HS-5 (cell line): ENCODE measurements around the gene TOM1L2.

ENCODE experiments used
- DNase-seq: peaks from one replicate; pipeline ENCODE4 v3.0.0-alpha.2; 2012; ENCODE audit warnings: low read depth

Gene TOM1L2

DNA sequence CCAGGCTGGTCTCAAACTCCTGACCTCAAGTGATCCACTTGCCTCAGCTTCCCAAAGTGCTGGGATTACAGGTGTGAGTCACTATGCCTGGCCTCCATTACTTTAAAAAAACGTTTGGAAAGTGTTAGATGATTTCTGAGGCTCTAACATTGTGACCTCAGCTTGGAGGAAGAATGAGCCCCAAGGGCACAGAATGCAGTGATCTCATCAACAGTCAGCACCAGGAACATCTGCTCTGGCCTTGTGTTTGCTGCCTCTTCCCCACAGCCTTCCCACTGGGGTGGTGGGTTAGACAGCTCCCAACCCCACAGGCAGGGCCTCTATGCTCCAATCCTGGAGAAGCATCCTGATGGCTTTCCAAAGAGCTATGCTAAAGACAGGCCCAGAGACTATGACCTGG is 97.7 kb downstream of the TOM1L2 start:
- peak; percentile 80 for DNase-seq

DNA sequence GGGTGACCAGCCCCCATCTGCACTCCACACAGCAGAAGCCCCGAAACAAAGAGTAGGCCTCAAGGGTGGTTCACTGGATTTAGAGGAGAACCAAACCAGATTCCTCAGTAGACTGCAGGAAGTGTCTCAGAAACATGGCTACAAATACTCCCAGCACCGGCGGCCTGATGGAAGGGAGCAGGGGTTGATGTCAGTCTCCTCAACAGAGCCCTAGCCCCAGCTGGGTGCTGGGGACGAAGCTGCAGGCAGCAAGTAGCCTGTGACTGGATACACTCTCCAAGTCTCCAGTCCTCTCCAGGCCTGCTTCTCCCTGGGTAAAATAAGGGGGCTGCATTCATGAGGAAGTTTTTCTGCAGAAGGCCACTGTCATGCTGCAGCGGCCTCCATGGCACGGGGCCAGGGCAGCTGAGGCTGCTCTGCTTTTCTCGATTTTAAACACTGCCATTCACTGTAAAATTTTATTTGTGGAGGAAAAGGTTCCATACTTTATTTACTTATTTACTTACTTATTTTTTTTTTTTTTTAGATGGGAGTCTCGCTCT is 98.7 kb downstream of the TOM1L2 start:
- DNase-seq: no peak

DNA sequence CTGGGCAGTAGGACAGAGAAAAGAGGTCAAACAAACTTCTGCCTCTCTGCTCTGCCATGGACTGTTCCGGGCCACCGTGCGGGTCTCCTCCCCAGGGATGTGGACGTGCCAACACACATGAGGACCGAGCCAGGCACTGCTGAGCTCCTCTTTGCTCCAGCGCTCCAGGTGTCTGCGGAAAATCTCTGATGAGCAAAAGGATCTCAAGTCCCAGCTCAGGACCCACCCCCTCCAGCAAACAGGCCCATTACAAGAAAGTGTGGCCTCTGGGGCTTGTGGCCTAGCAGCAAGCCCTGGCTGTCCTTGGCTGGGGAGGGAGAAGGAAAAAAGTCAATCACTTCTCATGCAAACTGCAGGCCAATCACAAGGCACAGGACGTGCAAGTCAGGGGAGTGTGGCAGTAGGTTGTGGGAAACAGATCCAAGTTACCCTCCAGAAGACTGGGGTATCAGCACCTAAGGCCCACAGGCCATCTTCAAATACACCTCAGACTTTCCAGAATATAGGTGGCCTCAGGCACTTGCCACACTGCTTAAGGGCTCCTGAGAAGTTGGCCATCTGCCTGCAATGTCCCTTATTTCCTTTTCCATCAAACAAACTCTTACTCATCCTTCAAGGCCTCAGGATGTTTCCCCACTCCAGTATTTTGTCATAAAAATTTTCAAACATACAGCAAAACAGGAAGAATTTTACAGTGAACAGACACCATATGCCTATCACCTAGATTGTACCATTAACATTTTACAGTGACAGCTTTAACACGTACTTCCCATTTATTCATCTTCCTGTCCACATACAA is 99.5 kb downstream of the TOM1L2 start:
- no peak for DNase-seq

DNA sequence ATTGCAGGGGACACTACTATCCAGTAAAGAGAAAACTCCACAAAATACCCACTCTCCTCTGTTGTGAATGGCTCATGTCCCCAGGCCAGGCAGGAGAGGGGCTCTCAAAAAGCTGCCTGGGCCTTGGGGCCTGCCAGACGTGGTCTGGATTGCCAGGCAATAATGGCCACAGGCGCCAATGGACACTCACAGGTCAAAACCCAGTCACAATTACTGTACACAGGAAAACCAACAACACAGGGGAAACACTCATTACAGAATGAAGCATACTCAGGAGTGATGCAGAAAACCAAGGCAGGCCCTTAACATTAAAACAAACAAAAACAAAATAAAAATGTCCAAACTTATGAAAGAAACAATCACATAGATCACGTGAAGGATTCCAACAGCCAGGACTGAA is 100.3 kb downstream of the TOM1L2 start:
- no peak for DNase-seq

DNA sequence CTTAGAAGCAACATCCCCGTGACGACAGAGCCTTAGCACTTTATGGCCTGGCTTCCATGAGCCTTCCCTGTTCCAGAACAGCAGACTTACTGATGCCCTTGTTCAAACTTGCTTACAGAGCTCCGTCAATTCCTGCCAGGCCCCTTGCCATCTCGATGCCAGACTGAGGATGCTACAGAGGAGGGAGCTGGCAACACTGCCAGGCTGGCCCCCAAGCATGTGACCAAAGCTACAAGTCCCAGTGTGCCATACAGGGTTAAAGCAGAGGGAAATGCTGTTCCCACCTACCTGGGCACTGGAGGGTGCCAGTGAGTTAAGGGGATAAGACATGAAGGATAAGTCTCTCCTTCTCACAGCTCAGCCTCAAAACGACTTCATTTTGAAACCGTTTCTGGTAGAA is 102.0 kb downstream of the TOM1L2 start:
- DNase-seq: no peak

DNA sequence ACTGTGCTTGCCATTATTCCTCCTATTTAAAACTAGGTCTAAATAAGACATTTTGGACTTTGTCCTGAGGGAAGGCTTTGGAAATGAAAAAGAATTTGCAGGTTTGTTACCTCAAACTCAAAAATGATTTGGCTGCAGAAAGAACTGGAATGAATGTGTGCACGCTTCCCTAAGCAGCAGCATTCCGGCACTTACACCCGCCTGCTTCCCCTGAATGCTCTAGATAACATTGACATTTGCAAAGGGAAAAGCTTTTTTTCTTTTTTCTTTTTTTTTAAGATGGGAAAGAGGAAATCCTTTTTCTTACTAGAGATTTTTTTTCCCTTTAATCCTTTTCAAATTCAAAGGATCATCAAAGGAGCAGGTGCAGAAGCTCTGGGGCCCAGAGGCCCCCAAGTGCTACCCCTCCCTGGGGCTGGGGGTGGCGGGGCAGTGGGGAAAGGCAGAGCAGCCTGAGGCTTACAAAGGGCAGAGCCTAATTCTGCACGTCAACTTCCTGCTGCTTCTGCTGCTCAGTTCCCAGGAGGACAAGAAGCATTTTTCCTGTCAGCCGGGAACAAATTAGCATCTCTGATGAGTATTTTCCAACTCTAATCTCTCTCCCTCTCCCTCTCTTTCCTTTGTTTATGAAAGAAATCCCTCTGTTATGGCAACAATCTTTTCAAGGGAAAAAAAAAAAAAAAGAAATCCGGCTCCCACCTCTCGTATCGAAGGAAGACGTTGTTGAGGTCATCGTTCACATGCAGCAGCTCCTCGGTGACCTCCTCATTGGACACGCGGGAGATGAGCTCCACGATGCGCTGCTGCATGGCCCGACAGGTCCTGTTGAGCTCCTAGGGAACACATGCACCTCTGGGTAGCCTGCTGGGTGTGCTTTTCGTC is 103.3 kb downstream of the TOM1L2 start:
- no peak for DNase-seq

DNA sequence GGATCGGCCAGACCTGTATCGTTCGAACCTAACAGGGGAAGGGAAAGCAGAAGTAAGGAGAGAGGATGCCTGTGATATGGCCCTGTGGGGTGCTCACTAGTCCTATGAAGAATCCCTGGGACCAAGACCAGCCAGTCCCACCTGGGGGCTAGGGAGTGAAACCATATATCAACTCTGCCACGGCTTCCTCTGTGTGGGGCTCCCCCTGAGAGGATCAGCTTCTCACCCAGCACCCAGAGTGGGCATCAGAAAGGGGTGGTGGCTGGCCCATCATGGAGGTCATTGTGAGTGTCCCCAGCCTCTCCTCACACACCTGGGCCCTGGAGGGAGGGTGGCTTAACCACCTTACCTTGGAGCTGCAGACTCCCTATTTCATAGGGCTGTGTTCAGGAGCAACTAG is 105.3 kb downstream of the TOM1L2 start:
- no peak for DNase-seq

DNA sequence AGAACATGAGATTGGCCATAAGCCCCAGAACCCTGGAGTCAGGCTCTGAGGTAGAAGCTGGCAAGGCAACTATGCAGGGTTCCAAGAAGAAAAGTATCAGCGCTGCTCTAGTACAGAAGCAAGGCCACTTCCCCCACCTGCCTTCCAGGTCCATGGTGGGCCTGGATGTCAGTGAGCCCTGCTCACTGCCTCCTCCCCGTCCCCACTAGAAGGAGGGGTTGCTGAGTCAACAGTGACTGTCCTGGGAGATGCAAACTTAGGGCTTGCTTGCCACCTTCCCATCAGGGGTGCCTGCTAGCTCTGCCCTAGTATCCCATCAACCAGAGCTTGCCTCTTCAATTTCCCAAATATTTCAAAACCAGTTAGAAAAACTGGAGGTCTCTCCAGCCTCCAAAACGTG is 105.8 kb downstream of the TOM1L2 start:
- DNase-seq: no peak

DNA sequence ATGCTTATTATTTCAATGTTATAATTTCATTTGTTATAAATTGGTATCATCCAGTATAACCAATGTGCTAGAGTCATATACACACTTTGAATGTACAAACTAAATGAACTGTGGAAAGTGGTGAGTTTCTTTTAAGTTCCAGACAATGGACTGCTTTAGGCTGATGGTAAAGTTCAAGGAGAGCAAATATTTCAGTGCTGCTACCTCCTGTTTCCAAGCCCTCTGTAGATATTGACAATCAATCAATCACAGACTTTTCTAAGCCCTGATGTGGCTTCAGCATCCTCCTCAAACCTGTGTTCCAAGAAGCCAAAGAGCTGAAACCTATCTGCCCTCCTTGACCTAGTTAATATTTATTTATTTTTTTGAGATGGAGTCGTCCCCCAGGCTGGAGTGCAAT is 107.2 kb downstream of the TOM1L2 start:
- DNase-seq: no peak

DNA sequence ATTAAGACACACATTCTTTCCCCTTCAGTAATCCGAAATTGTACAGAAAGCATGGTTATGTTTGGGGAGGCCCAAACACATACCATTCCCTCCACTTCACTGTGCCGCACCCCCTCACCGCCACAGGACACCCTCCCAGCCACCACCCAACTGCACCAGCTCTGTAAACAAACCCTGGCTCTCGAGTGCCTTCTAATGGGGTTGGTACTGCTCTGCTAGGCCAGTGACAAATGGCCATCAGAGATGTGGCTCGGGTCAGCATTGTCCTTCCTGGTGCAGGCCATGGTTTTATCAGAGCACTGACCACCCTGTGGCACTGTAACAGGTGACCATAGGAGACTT is 111.5 kb downstream of the TOM1L2 start:
- DNase-seq: no peak

DNA sequence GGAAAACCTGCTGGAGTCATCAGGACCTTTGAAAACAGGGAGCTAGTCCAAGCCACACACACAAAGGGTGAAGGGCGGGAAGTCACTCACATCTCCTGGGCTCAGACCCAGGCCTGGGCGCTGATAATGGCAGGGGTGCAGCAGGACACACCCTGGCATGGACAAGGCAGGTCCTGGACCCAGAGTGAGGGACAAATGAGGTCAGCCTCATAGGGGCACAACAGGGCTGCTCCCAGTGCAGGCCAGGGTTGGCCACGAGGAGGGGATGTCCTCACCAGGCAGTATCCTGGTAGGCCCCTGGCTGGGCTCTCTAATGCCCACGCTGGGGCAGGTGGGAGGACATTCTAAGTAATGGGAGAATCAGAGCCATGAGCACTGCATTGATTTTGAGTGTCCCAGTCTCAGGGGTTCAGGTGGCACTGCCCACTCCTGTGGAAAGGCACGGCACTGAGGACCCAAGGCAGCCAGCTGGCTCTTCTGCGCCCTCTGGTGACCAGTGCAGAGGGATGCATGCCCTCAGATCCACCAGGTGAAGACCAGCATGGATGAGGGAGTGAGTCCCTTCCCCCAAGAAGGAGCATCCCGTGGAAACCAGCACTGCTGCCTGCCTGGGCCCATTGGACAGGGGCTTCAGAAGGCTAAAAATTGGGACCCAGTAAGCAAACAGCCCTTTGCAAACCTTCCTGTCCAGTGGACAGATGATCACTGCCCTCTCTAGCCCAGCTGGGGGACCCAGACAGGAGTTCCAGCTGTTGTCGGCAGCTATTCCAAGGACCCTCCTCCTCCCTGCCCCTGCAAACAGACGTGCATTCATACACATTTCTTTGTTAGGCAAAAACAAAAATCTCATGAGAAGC is 112.1 kb downstream of the TOM1L2 start:
- no peak for DNase-seq

DNA sequence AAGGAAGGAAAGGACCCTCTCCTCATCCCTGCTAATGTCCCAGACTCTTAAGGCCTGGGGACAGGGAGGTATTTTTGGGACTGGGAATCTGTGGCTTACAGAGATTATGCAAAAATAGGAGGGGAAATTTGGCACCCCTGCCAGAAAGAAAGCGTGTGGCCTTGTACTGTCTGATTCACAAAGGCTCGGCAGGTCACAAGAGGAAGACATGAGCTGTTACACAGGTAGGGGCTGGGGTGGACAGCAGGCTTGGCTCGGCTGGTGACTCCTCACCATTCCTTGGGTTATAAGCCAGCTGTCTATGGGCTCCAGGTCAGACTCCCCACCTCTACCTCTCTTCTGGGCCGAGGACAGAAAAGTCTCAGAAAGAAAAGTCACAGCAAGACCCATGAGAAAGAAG is 114.7 kb downstream of the TOM1L2 start:
- no peak for DNase-seq

DNA sequence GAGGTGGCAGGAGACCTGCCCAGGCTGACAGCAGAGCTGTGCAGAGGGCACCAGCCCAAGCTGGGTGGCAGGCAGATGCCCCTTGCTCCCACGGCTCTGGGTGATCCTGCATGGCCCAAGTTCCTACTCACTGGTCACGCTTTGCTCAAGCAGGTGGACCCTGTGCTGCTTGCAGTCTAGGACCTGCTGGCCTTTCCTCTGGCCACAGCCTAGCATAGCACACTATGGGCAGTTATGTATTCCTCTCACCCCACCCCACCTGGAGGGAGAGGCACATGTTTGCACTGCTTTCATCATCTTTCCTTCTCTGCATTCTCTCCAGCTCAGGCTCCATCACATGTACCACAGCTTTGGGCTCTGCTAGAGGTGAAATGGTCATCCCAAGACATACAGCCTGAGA is 115.8 kb downstream of the TOM1L2 start:
- DNase-seq: no peak

DNA sequence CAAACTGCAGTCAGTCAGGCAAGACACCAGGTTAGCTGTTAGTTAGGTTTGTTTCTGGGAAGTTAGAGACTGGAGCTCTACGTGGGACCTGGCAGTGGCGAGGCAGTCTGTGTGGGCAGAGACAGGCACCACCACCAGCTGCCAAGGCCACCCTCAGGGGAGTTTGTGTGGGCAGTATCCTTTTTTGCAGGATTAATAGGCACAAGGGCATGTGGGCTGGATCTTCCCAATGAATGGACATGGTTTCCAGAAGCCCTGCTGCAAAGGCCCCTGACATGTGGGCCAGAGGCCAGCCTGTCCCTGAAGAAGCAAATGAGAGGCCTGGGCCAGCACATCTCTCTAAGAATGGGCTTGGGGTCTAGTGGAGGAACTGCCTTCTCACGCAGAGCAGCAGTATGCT is 116.2 kb downstream of the TOM1L2 start:
- DNase-seq: no peak

DNA sequence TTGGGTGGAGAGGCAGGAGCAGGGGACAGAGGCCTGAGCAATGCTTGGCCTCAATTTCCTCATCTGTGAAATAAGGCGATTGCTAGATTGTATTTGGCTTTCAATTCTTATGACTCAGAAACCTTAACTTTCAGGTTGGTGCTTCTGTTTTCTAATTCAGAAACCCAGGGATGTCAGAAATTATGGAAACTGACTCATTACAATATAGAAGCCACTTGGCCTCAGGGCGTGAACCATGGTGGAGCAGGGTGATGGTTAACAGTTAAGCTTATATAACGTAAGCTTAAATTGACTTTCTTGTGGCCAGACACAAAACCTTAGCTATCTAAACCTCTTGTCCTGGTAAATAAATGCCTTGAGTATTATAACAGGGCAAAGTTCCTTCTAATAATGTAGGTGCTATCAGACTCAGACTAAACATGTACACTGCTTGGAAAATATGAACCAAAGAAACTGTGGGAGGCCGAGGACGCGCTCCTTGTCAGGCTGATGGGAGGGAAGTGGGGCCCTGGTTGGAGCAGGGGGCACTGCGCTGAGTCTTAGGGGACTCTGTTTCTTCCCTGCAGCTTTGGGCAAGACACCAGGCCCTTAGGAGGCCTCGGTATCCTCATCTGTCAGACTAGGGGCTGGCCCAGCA is 118.3 kb downstream of the TOM1L2 start:
- no peak for DNase-seq

DNA sequence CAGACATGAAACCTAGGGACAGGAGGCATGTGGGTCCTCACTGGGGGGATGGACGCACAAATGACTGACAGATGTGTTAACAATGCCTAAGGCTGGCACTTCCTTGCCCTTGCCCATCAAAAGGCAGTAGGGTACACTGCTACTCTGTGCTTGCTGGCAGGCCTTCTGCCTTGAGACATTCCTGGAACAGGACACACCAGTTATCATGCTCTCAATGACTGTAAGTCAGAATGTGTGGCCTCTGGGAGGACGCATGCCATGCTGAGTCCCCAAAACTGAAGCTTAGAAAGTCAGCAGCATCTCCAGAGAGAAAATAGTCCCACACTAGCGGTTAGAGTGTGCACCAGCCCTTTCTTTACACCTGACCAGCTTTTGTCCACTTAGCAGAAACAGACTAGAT is 119.3 kb downstream of the TOM1L2 start:
- DNase-seq: no peak

DNA sequence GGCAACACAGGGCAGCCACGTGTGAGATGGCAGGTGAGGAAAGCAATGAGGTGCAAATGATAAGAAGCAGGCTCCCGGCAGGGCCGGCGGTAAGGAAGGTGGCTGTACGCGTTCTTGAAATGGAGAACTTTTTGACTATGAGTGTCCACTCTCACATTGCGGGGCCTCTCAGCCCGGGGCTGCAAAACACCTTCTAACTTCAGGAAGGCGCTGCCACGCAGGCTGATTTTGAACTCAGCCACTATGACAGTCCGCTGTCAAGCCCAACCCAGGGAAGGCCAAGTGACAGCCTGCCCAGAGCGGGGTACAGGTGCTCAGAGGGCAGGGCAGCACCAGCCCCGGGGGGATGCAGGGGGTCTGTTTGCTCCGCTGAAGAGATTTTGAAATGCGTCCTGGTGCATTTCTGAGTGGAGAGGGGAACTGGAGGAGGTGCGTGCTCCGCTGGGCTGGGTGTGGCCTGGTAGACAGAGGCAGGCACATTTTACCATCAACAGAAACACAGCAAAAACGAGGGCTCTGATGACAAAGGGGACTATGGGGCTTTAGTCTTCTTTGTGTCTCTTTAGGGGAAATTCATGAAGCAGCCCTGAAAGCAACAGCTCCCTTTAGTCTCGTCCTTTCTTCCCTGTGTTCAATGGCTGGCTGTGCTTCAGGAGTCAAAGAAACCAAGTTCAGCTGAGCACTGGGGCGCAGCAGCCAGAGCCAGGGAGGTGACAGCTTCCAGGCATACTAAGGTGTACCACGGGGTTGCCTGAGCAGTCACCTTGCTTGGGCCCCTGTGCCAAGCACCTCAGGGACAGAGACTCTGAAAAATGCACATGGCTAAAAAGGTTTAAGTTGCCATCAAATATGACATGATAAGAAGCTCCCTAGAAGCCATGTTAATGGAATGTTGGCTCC is 120.8 kb downstream of the TOM1L2 start:
- DNase-seq: no peak

DNA sequence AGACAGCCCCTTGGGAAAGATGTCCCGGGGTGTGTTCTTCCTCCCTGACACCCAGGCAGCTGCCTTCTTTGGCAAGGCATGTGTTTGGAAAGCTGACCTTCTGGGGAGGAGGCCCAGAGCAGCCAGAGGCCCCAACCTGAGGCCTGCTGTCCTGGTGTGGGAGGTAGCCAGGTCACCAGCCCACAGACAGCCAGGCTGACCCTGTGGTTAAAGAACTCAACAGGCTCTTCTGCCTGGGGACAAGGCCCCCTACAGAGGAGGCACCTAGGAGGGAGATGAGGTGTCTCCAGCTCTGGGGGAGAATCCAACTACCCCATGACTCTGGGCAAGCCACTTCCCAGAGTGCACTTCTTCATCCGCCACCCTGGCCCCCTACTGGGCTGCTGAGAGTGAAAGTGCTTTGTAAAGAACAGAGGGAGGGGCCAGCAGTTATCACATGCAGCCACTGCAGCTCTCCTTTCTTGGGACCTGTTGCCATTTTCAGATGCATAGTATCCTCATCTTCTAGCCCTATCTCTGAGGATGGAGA is 122.3 kb downstream of the TOM1L2 start:
- DNase-seq: no peak

DNA sequence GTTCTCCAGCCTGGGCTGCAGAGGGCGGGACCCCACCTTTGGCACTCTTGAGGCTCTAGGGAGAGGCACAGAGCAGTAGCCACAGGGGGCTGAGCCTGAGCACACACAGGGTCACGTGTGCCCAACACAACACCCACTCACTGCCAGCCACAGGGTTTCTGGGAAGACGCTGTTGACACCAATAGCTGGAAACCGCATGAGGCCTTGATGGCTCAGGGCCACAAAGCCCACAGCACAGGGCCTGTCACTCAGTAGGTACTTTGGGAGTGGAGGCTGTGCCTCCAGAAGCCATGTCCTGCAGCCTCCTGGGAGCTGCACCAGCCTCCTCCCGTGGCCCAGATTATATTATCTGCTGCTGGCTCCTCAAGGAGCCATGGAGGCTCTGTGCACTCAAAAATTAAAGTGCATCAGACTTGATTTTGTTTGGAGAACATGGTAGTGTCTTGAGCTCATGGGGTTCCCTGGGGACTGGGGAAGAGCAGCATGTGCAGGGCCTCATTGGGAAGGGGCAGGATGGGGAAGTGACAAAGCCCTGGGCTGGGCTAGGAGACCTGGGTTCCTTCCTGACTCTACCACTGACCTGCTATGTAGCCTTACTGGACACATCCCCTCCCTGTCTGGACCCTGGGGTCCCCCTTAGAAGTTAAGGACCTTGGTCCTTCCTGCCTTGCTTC is 122.9 kb downstream of the TOM1L2 start:
- DNase-seq: no peak
